ENCODE results near the gene UNC50.

Gene UNC50, protein sequence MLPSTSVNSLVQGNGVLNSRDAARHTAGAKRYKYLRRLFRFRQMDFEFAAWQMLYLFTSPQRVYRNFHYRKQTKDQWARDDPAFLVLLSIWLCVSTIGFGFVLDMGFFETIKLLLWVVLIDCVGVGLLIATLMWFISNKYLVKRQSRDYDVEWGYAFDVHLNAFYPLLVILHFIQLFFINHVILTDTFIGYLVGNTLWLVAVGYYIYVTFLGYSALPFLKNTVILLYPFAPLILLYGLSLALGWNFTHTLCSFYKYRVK
- total RNA-seq, result 57.9 to 72.4 reads per million in 2 donors

DNA sequence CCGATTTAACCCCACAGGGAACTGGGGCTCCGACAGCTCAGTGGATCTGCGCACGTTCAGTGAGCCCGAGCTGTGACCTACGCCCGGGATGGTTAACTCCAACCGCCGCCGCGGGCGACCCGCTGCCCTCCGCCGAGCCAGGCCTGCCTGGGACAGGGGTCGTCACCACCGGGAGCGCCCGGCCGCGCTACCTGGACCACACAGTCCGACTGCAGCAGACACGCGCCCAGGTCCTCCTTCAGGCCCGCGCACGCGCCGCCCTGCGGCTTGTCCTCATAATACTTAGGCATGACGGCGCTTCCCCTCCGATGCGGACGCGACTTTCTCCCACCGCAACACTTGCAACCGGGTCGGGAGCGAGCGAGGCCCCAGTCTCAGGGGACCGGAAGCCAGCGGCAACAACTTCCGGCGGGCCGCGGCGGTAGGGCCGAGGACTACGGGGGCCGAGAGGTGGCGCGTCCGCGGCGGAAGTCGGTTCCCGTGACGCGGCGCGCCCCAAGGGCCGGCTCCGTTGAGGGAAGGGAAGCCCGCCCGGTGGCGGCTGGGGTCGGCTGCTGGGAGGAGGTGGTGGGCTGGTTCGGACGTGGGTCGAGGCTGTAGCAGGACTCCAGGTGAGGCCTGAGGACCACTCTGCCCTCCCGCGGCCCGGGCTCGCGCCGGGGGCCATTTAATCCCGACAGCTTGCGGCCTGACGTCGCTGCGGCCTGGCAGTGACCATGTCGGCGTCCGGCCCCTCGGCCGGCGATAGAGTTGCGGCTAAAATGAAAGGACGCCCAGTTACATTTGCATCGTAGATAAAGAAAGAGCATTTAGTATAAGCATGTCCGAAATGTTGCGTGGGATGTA is at the start of gene UNC50, which contains the start of gene COA5:
Gene UNC50, plus strand, starts transcription at position 474 of the 846 bp plus-strand sequence. CDS start 1,171 bp downstream, outside the sequence.
Gene COA5, minus strand, starts transcription at position 397 of the 846 bp plus-strand sequence. Its CDS starts 107 bp downstream, at position 290.
- peak; percentile 85 for DNase-seq

DNA sequence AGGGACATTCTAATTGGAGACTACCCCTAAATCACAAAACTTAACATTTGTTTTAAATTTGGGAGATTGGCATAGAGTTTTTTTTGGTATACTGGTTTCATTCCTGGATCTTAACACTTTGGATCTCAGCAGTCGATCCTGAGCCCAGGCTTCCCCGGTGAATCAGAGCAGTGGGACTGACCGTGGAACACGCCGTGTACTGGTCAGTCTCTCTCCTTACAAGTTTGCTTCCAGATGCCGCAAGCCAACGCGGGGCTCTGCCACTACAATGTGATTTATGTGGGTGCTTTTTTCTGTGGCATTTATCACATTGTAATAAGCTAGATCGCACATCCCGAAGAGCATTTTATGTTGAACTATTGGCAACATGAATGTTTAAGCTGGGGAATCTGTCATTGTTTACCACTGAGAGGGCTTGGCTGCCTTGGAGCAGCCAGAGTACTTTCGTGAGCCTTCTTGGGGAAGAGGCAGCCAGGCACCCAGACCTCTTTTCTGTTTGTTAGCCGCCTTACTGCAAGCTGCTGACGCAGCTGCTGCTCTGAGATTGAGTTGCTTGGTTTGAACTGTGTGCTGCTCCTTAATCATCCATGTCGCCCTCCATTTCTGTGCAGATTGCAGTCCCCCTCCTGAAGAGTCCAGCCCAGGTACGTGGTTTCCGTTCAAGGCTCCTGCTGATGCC is 49.4 kb upstream of the UNC50 start:
- DNase-seq, result no peak

DNA sequence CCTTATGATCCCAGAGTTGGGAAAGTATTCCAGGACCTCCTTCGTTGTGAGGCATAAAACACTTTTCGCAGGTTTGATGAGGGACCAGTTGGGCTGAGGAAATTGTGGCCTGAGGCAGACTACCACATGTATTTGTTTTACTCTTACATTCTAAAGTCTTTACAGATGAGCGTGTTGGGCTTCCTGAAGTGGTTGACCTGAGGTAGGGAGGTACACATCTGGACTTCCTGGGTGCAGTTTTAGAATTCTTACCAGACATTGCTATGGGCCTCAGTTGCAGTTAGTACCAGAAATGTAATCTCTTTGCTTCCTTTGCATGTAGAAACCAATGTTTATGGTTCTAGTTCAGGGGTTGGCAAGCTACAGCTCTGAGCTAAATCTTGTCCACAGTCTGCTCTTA is 48.8 kb upstream of the UNC50 start:
- DNase-seq, result no peak

DNA sequence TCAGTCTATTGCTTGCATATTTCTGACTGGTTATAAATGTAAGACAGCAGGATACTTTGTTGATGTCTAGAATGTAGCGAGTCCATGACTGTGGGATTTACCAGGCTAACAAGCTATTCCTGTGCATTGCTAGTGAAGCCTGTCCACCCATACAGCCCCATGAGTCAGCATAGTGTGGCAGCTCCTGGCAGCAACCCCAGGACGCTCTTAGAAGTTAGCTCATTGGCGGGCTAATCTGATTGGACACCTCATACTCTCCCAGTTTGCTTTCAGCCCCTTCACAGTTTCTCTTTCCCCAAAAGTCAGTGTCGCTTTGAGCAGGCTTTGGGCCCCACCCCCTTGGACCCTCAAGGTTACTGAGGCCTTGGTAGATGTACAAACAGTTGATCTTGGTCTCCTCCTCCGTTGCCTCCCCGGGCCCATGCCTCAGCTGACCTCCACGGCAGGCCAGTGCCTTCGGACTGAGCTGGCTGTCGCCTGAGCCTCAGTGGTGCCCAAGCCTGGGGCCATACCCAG is 48.1 kb upstream of the UNC50 start:
- no peak for DNase-seq

DNA sequence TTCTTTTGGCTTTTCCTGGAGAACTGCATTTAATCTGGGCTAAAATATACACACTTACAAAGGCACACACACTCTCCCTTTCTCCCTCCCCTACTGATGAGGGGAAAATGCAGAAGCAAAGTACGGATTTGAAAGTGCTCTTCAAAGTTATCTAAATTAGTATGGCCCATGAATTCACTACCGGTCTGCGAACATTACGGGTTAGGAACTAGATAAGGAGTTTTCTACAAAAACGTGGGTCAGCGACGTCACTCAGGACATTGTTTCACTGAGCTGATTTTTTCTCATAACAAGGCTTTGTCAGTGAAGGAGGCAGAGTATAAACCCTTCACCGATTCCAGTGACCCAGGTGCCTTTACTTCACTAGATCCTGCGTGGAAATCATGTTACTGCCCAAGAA is 47.4 kb upstream of the UNC50 start:
- no peak for DNase-seq

DNA sequence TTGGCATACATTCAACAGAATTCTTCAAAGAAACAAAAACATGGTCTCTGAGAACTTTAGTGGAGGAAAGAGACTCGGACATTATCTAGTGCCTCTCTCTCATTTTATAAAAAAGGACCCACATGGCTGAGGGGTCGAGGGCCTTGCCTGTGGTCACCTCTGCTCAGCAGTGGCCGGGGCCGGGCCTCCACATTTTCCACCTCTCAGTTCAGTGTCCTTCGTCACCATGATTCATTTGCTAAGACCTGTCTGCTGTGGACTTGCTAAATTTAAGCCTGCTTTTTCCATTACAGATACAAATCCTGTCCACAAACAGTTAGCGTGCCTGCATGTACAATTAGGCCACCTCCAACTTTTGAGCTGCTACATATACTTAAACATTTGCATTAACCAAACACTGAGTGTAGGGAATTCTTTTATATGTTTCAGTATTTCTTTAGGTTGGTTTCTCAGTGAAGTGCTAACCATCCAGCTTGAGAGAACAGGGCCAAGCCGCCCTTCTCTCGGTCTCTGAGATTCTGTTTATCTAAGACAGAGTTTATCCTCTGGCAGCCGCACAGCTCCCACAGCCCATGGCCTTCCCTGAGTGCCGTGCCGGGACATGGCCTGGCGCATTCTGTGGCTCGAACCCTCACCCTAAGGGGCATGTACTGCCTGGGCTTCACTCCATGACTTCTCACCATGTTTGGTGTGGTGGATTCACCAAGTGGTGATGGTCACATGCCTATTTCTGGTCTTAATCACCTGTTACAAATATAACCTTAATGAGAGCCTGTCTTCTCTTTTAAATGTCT is 46.3 kb upstream of the UNC50 start:
- no peak for DNase-seq

- no peak for DNase-seq
Observed at GRCh38 chr2:98563394-98563793, 45.0 kb upstream of the UNC50 start.

DNA sequence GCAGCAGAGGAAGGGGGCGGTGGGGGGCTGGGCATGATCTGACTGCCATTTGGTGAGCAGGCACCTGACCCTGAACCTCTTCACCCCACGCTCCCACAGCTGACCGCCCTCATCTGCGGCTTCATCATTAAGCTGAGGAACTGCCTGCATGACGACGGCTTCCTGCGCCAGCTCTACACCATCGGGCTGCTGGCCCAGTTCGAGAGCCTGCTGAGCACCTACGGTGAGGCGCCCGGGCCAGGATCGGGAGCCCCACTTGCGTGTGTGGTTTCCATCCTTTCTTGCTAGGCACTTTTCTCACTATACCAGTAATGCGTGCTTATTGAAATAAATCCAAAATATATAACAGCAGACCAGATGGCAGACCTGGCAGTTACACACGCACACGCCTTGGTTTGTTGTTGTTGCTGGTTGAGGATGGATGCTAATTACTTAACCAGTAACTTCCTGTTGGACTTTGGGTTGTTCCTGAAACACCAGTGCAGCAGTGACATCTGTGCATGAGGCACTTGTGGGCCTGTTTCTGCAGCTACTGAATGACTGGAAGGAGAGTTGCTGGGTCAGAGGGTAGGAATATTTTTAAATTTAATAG is 43.8 kb upstream of the UNC50 start:
- DNase-seq, result no peak

- DNase-seq, result no peak
Observed at GRCh38 chr2:98565286-98565860, 43.0 kb upstream of the UNC50 start.

DNA sequence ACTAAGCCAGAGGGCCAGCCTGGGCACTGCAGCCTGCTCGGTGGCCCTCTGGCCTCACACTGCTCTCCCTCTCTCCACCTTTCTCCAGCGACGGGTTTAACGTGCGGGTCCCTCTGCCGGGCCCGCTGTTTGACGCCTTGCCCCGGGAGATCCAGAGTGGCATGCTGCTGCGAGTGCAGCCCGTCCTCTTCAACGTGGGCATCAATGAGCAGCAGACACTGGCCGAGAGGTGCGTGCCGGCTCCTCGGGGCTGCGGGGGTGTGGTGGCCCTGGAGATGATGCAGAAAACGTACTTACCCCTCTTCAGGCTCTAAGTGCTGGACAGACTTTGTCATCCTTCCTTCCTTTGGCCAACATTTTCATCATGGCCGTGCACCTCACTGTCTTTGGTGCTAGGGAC is 42.4 kb upstream of the UNC50 start:
- no peak for DNase-seq

GRCh38 chr2:98568161-98568956 is 40.0 kb upstream of the UNC50 start:
- no peak for DNase-seq

- peak; percentile 36 for DNase-seq
Observed at GRCh38 chr2:98569197-98569793, 39.1 kb upstream of the UNC50 start.

GRCh38 chr2:98569915-98570314 is 38.5 kb upstream of the UNC50 start:
- no peak for DNase-seq

DNA sequence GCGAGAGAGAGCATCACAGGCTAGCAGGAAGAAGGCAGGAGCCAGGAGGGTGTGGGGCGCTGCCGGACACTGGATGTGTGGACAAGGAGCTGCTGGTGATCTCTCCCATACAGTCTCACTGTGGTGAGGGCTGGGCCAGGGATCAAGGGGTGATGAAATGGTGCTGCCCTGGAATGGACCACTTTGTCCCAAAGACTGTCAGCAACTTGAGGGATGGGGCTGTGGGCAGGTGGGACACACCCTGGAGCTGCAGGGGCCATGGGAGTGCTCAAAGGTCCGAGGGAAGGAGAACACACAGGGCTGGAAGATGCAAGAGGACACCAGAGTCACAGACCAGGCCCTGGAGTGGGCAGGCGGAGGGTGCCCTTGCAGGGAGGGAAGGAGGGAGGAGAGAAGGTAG is 38.0 kb upstream of the UNC50 start:
- DNase-seq, result no peak

GRCh38 chr2:98571121-98571701 is 37.2 kb upstream of the UNC50 start:
- DNase-seq, result no peak

- no peak for DNase-seq
Observed at GRCh38 chr2:98571796-98572195, 36.6 kb upstream of the UNC50 start.

DNA sequence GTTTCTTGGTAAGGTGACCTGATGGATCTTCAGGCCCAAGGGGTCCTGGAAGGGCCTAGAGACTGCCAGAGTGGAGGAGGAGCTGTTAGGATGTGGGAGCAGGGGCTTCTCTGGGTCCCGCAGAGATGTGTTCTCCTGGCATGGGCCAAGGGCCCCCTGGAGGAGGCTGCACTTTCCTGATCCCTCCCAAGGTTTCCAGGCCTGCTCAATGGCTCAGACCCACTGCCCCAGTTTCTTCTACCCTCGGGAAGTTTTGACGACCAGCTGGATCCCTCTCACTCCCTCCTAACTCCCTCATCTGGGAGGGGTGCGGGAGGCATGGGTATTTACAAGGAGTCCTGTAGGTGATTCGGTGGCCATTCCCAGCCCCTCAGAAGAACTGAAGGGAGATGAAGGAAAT is 36.2 kb upstream of the UNC50 start:
- no peak for DNase-seq

GRCh38 chr2:98572676-98573075 is 35.7 kb upstream of the UNC50 start:
- no peak for DNase-seq

- no peak for DNase-seq
Observed at GRCh38 chr2:98573426-98573825, 35.0 kb upstream of the UNC50 start.
